ENCODE data around the gene ATP2B2.

ATP2B2 gene

GRCh38 chr3:10357095-10357494 lies 148.3 kb downstream of the ATP2B2 start:
- no peak for DNase-seq

GRCh38 chr3:10356461-10356981 lies 148.9 kb downstream of the ATP2B2 start:
- no peak for DNase-seq

GRCh38 chr3:10354361-10355015 lies 150.9 kb downstream of the ATP2B2 start:
- no peak for DNase-seq

DNA sequence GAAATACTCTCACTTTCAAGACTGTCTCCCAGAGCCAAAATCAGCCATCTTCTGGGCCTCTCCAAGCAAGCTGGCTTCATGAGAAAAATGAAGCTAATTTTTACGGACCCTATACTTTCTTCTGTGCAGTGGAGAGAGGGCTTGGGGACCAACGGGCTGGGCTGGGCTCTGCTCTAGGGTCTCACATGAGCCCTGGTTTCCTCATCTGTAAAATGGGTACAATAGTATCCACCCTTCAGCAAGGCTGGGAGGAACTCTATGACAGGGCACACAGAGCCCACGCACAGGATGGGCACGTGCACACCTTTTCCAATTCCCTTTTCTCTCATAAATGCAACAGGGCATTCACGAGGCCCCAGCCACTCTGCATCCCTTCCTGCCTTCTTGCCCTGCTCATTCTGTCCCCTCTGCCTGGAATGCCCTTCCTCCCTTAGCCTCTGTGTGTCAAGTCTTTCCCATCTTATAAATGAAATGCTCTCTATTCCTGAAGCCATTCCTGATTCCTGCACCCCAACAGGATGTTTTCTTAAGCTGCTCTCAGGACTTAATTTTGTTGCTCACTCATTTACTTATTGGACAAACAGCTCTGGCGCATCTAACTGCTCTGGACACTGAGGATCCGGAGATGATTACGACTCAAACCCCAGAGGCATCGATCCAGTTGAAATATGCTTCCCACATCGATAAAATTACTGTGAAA lies 151.6 kb downstream of the ATP2B2 start:
- DNase-seq, result no peak

- DNase-seq, result no peak
Measured at GRCh38 chr3:10353160-10353559, 152.2 kb downstream of the ATP2B2 start.

GRCh38 chr3:10352146-10352911 lies 153.1 kb downstream of the ATP2B2 start:
- DNase-seq, result no peak

GRCh38 chr3:10351013-10351735 lies 154.2 kb downstream of the ATP2B2 start:
- no peak for DNase-seq

- no peak for DNase-seq
Measured at GRCh38 chr3:10350324-10350985, 154.9 kb downstream of the ATP2B2 start.

- no peak for DNase-seq
Measured at GRCh38 chr3:10349801-10350200, 155.6 kb downstream of the ATP2B2 start.

DNA sequence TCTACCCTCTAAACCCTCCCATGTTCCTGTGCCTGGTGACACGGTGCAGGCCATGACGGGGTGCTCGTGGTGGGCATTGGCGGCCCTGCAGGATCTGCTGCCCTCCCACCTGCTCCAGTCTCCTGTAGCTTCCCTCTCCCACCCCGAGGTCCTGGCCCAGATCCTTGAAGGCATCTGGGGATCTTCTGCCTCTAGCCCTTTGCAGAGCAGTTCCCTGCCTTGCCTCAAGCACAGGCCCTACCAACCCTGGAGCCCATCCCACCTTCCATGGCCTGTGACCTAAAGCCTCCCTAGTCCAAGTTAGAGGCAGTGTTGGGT lies 157.0 kb downstream of the ATP2B2 start:
- DNase-seq, result no peak

DNA sequence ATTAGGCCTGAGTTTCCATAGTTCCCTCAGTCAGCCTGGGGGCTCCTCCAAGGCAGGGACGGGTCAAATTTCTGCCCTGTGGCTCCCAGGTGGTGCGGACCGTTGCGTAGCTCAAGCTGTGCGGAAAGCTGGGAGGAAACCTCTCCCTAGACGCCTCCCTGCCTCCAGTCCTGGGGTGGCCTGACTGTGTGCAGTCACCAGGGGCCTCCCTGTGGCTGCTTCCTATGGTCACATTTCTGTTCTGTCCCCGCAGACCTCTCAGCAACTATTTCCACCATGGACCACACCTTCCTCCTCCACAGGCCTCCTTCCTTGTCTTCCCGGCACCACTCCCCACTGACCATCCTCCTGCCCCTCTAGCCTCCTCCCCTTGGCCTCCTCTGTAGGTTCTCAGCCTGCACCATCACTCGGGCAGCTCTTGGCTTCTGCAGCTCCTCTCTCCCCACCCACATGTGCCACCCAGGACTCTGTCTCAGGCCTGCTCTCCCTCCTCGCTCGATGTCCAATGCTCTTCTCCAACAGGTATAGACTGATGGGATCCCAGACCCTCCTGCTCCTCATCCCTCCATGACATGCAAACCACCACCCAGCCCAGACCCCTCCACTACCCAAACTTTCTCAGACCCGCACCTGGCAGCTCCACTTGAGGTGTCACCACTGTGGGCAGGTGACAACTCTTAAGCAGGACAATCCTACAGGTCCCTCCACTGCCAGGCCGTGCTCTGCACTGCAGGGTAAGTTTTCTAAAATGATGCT lies 157.6 kb downstream of the ATP2B2 start:
- DNase-seq, result no peak

DNA sequence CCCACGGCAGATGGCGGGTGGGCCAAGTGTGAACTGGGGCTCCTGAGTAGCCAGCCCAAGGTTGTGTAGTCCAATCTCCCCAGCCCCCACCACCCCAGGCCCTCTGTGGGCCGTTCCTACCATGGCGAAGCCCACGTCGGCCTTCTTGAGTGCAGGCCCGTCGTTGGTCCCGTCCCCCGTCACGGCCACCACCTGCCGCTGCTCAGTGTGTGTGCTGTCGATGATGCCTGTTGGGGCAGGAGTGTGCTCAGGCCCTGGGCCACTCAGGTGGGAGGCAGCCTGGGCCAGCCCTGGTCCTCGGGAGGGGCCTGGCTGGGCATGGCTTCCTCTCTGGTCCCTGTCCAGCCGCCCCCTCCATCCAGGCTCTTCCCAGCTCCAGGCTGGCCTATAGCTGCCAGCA lies 159.5 kb downstream of the ATP2B2 start:
- no peak for DNase-seq

- no peak for DNase-seq
Measured at GRCh38 chr3:10344944-10345575, 160.3 kb downstream of the ATP2B2 start.

- peak in 1 of 2 experiments; percentile 56 for DNase-seq
Measured at GRCh38 chr3:10344147-10344943, 161.0 kb downstream of the ATP2B2 start.

DNA sequence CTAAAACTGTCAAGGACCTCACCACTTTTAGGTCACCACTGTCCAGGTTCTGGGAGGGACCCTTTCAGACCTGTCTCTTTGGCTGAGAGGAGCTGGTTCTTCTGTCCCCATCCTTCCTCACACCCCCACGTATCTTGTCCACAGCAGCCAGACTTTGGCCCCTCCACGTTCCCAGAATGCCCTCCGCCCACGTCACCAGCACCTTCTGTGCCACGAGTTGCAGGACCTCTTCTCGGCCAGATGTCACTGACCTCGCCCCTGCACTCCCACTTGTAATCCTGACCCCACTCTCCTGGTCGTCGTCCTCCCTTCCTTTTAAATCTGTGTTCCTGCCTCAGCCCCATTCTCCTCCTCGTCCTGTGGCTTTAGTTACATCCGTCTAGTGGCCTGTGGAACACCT lies 161.9 kb downstream of the ATP2B2 start:
- DNase-seq, result no peak

- no peak for DNase-seq
Measured at GRCh38 chr3:10342781-10343180, 162.6 kb downstream of the ATP2B2 start.

- no peak for DNase-seq
Measured at GRCh38 chr3:10341901-10342398, 163.4 kb downstream of the ATP2B2 start.

GRCh38 chr3:10340476-10340875 lies 164.9 kb downstream of the ATP2B2 start:
- DNase-seq, result no peak

DNA sequence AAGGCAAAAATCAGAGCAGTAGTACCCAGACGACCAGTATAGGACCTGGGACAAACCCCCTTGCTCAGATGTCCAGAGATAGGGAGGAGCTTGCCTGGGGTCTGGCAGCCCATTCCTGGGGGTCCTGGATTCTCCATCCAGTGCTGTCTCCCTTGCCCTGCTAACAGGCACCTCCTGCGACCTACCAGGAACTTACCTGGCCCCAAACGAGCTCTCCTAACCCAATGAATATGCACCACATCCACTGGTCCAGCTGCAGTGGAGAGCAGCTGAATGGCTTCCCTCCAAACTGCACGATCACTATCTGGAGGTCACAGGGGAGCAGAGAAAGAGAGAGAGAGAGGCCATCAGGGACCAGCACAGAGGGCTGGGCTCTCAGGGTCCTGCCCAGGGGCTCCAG lies 165.3 kb downstream of the ATP2B2 start:
- no peak for DNase-seq

GRCh38 chr3:10339376-10339955 lies 165.9 kb downstream of the ATP2B2 start:
- DNase-seq, result no peak

All from NCI-H526 (cell line).